Coronary artery (tissue), 2 donors: ENCODE measurements around the gene CHRM4.

Experiments used
- DNase-seq: peaks from one replicate; pipeline ENCODE4 v3.0.0-alpha.2; 2017; ENCODE audit warnings: low spot score
- H3K27ac ChIP-seq, 2 donors: fragments of 200-600 bp; sonication (generic); one replicate each; pipeline ENCODE4 v1.5.1; 2016 to 2019
- H3K4me3 ChIP-seq: fragments of 200-600 bp; sonication (generic); 2 replicates; pipeline ENCODE4 v1.5.1; 2016; ENCODE audit warnings: mild to moderate bottlenecking, moderate library complexity
- TF ChIP-seq, protein P1 (sequence below): fragments of 200-600 bp; sonication (generic); IDR thresholded peaks from one replicate; pipeline ENCODE4 v1.5.1; 2019; ENCODE audit warnings: antibody characterized with exemption

Gene CHRM4

GRCh38 chr11:46391578-46392420 lies at the start of gene CHRM4:
CHRM4 (minus strand) TSS chr11:46391776; CDS start chr11:46386557, 5,219 bp downstream.
- TF ChIP-seq, protein P1, sequence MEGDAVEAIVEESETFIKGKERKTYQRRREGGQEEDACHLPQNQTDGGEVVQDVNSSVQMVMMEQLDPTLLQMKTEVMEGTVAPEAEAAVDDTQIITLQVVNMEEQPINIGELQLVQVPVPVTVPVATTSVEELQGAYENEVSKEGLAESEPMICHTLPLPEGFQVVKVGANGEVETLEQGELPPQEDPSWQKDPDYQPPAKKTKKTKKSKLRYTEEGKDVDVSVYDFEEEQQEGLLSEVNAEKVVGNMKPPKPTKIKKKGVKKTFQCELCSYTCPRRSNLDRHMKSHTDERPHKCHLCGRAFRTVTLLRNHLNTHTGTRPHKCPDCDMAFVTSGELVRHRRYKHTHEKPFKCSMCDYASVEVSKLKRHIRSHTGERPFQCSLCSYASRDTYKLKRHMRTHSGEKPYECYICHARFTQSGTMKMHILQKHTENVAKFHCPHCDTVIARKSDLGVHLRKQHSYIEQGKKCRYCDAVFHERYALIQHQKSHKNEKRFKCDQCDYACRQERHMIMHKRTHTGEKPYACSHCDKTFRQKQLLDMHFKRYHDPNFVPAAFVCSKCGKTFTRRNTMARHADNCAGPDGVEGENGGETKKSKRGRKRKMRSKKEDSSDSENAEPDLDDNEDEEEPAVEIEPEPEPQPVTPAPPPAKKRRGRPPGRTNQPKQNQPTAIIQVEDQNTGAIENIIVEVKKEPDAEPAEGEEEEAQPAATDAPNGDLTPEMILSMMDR, result no peak
- DNase-seq, result no peak
- H3K4me3 ChIP-seq, result peak within 1 kb of the TSS; percentile 65
- no peak within 1 kb of the TSS for H3K27ac ChIP-seq

- DNase-seq, result no peak
These were observed 46.6 kb upstream of the CHRM4 start for GRCh38 chr11:46438211-46438610.

DNA sequence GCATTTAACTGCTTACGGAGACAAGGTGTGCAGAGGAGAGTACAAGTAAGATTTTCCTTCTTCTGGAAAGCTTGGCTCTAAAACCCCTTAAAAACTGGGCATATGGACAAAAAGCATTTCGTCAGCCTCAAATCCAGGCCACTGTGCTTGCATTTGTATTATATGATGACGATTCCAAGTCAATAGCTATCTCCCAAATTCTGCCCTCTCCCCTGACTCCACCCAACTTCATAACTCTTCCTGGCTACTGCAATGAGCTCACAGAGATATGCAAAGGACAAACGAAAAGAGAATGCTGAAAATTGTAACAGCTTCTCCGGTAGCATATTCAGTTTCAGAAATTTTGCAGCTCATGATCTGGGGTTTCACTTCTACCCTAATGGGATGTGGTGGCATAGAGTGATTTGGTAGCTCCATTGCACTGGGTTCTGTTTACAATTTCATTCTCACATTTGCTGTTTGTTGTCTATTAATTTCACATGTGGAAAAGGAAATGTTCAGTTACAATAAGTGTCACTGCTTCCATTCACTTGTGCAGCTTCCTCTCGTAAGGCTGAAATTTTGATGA lies 45.6 kb upstream of the CHRM4 start:
- TF ChIP-seq, protein P1, result no peak
- no peak for DNase-seq
- Histone ChIP-seq H3K27ac (no peak overlapping the region), H3K4me3 (no peak overlapping the region)

More at GRCh38 chr11:46438211-46438610, 46.6 kb upstream of the CHRM4 start:
- no peak overlapping the region for H3K27ac ChIP-seq
- TF ChIP-seq, protein P1, result no peak
- H3K4me3 ChIP-seq, result no peak overlapping the region

DNA sequence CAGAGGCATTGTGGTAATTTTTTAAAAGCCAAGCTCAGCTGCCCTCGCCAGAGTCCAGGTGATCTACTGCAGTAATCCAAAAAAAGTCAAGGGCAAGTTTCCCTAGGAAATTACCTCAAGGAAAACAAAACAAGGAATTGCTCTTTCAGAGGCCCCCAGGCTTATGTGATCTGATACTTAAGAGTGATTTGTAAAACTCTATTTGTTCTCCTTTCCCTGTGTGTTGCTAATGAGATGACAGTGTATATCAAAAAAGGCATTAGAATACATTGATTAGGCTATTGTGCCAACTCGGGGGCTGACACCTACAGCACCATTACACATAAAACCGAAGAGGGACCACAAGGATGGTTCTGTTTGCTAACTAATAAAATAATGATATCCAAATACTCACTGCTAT lies 44.5 kb upstream of the CHRM4 start:
- no peak overlapping the region for H3K27ac ChIP-seq
- TF ChIP-seq, protein P1, result no peak
- no peak for DNase-seq
- no peak overlapping the region for H3K4me3 ChIP-seq

- TF ChIP-seq, protein P1, result no peak
- no peak overlapping the region for H3K4me3 ChIP-seq
- no peak overlapping the region for H3K27ac ChIP-seq
- DNase-seq, result no peak
These were observed 44.1 kb upstream of the CHRM4 start for GRCh38 chr11:46435679-46436078.

- H3K27ac ChIP-seq, result no peak overlapping the region
These were observed 39.6 kb upstream of the CHRM4 start for GRCh38 chr11:46431211-46431610.

More at GRCh38 chr11:46431211-46431610, 39.6 kb upstream of the CHRM4 start:
- TF ChIP-seq, protein P1, result no peak
- H3K4me3 ChIP-seq, result no peak overlapping the region
- DNase-seq, result no peak
